HG02623 (cell line): ENCODE measurements around the gene RAB31.
"Not testable (repeated sequence)": the region's sequence is repeated elsewhere in the genome, so short reads cannot be mapped to it uniquely, and the experiment has no call there.

Experiments used
- ATAC-seq: cut with Tn5 transposase; IDR thresholded peaks from one replicate; pipeline ENCODE4 v1.9.1; 2021; ENCODE audit warnings: moderate library complexity; ENCODE audit not compliant: unreplicated experiment

Gene RAB31

DNA sequence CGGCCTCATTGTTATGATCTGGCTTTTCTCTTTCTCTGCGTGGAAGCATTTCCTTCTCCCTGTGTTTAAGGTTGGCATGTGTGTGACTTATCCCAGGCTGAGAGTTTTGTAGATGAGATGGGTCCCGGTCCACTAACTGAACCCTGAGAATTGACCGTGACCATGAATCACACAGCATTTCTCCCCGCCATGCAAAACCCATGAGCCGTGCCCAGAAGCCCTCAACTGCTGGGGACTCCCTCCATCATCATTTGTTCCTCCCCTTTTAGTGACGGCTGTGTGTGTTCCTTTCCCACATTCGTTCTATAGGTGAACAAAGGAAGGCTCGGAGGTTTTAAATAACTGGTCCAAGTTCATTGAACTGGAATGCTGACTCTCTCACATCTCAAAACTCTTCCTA, 147.6 kb downstream of the RAB31 start:
- no peak for ATAC-seq

DNA sequence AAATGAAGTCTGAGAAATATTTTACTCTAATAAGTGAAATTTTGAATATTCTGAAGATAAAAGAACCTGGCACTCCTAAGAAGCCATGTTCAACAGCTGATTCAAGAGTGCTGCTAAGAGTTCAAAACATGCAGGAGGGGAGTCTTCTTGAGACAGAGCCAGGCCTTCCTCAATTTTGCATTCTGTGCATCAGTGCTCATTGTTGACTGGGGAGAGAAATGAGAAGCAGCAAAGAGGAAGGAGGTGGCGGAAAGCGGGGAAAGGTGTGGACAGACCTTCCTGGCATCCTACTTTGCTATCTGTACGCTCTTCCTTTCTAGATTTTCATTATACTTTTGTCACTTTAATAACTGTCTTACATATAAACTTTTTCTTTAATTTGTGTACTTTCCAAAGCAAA, 148.0 kb downstream of the RAB31 start:
- no peak for ATAC-seq

- ATAC-seq: not testable (repeated sequence)
Measured at GRCh38 chr18:9857479-9857998, 149.4 kb downstream of the RAB31 start.

- no peak for ATAC-seq
Measured at GRCh38 chr18:9858642-9859041, 150.5 kb downstream of the RAB31 start.

DNA sequence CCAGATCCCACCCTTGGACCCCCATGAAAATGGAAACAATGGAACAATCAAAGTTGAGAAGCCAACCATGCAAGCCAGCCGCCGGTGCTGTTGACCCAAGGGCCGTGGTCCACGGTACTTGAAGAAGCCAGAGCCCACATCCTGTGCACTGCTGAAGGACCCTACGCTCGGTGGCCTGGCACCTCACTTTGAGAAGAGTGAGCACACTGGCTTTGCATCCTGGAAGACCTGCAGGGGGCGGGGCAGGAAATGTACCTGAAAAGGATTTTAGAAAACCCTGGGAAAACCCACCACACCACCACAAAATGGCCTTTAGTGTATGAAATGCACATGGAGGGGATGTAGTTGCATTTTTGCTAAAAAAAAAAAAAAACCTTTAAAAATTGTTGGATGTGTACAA, 151.1 kb downstream of the RAB31 start:
- no peak for ATAC-seq

DNA sequence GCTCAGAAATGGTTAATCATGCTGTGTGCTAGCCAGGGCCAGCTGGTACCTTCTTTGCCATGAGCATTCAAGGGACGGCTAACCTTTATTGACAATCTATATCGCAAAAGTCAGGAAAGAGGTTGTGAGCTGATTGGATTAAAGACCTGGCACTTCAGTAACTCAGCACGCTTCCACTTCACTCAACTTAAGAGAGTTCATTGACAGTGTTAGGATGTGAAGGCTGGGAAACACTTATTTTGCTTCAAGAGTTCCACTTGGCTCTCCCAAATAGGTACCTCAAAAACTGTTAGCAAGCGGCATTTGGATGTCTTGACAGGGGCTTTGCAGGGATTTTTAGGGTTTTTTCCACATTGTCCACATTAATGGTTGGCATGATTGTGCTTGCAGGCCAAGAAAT, 152.6 kb downstream of the RAB31 start:
- no peak for ATAC-seq

- ATAC-seq: peak; percentile 81
Measured at GRCh38 chr18:9861157-9861556, 153.1 kb downstream of the RAB31 start.

- no peak for ATAC-seq
Measured at GRCh38 chr18:9861933-9862332, 153.8 kb downstream of the RAB31 start.

DNA sequence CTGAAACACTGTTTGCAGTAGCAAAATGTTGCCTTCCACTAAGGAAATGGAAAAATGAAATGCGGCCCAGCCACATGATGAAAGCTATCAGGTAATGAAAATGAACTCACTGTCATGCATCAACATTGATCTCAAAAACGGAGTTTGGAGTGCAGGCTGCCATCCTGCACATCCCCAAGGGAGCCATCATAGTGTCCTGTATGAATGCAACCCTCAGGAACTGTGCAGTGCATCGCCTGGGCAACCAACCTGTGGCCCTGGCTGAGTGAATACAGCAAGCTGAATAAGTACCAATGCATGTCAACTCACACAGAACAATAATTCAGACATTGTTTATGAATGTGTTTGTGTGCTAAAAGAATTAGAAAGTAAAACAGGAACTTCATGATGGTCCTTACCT, 154.6 kb downstream of the RAB31 start:
- no peak for ATAC-seq

DNA sequence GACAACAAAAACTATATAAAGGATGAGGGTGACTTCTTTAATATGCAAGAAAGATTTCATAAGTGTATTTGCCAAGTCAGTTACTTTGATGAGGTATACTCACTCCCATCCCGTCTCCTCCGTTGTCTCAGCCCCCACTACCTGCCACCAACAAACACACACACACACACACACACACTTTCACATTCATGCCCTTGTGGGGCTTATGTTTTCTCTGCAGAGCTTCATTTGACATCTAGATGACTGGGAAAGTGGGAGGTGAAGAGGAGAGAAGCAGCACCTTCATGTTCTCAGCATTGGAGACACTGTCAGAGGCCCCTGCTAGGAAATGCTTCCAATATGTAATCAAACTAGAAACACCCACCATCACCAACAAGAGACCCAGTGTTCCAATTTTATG, 155.2 kb downstream of the RAB31 start:
- ATAC-seq: no peak

DNA sequence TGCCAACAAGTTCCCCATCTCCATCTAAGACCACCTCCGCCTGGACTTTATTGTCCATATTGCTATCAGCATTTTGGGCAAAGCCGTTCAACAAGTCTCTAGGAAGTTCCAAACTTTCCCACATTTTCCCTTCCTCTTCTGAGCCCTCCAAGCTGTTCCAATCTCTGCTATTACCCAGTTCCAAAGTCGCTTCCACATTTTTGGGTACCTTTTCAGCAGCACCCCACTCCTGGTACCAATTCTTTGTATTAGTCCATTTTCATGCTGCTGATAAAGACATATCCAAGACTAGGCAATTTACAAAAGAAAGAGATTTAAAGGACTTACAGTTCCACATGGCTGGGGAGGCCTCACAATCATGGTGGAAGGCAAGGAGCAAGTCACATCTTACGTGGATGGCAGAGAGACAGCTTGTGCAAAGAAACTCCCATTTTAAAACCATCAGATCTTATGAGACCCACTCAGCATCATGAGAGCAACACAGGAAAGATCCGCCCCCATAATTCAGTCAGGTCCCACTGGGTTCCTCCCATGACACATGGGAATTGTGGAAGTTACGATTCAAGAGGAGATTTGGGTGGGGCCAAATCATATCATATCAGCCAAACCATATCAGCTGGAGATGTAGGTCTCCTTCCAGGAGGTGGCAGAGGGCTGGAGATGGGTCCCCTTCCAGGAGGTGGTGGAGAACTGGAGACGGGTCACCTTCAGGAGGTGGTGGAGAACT, 157.8 kb downstream of the RAB31 start:
- ATAC-seq: no peak

DNA sequence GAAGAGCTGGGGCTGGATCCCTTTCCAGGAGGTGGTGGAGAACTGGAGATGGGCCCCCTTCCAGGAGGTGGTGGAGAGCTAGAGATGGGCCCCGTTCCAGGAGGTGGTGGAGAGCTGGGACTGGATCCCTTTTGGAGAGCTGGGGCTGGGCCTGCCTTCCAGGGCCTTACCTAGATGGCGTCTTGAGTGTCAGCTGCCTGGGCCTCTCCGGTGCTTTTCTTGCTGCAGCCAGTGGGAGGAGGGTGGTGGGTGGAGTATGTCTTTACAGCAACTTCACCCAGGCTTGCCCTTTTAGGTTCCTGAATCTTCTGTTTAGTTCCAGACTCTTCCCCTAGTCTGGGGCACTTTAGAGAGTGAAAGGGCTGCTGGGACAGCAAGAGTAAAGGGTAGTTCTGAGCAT, 158.5 kb downstream of the RAB31 start:
- ATAC-seq: no peak

GRCh38 chr18:9867071-9867594, 159.0 kb downstream of the RAB31 start:
- no peak for ATAC-seq

DNA sequence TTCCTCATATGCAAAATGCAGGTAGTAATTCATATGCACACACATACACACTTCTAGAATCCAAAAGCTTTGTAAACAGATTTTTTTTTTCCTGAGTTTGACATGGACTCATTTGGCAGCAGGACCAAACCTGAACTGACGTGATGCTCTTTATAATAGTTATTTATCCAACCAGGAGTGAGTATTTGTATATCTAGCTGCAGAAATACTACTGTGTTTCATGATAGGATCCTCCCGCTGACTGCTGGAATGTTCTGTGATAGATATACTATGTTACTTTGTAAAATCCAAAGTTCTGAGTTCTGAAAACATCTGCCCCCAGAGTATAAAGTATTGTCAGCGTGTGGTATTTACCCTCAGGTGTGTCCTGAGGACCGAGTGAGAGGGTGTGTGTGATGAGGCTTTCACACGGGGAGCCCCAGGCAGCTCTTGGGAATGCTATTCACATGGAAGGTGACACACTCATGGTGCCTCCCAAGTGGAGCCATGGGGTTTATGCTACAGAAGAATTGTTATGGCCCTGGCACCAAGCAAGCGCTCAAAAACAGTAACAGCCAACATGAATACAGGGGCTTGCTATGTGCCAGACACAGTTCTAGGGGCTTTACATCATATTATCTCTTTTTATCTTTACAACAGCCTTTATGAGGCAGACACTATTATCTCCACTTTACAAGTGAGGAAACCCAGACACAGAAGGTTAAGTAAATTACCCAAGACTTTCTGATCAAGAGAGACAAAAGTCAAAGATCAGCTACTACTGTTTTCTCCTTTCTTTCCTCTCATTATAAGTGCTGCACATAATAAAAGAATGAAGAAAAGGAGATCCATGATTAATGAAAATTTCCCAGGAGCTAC, 161.0 kb downstream of the RAB31 start:
- ATAC-seq: no peak

GRCh38 chr18:9869715-9870430, 161.8 kb downstream of the RAB31 start:
- ATAC-seq: no peak

DNA sequence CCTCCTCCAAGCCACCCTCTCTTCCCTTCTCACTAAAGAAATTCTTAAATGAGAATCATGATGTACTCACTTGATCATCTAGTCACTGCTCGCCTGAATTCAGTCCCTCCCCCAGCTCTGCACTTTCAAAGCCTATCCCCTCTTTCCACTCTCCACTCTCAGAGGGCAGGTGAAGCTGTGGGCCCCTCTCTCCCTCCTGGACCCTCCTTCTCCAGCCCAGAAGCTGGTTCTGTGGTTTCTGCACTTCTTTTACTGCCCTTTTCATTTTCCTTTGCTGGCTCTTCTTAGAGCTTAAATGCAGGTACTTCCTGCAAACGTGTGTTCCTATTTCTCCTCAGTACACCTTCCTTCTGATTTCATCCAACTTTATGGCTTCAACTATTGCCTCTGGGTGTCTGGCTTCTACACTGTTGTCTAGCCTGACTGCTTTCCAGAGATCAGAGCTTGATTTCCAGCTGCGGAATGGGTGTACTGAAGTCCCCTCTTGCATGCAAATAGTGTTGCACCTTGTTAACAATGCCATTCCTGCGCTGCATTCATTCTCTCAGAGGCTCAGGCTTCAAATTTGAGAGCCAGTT, 162.4 kb downstream of the RAB31 start:
- no peak for ATAC-seq

GRCh38 chr18:9871244-9871746, 163.2 kb downstream of the RAB31 start:
- ATAC-seq: no peak

- ATAC-seq: no peak
Measured at GRCh38 chr18:9872823-9873222, 164.7 kb downstream of the RAB31 start.

- ATAC-seq: no peak
Measured at GRCh38 chr18:9874728-9875127, 166.6 kb downstream of the RAB31 start.

DNA sequence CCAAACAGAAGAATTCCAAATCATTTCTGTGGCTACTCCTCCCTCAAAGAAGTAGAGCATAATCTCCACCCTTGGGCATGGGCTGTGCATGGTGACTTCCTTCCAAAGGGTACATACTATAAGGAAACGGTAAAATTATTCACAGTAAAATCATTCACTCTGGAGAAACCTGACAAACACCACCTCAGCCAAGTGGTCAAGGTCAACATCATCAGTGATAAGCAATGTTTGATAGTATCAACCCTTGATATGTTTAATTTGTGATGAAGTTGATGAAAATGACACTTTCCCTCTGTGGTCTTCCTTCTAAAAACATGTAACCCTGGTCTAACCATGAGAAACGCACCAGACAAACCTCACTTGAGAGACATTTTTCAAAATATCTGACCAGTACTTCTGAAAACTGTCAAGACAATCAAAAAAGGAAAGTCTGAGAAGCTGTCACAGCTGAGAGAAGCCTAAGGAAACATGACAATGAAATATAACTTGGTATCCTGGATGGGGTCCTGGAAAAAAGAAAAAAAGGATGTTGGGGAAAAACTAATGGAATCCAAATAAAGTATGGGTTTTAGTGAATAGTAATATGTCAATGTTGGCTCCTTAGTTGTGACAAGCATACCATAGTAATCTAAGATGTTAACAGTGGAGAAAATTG, 168.2 kb downstream of the RAB31 start:
- no peak for ATAC-seq
